Ecto neural progenitor cell (in vitro differentiated cells): ENCODE measurements around the gene HS6ST3.

Experiments
- DNase-seq: peaks from one replicate; pipeline ENCODE4 v3.0.0-alpha.2; 2018; ENCODE audit warnings: low spot score

Gene HS6ST3

GRCh38 chr13:96792736-96793403 lies 703.0 kb downstream of the HS6ST3 start:
- DNase-seq, result no peak

- DNase-seq, result no peak
Measured at GRCh38 chr13:96793404-96793755, 703.5 kb downstream of the HS6ST3 start.

GRCh38 chr13:96794669-96795068 lies 704.8 kb downstream of the HS6ST3 start:
- no peak for DNase-seq

GRCh38 chr13:96795670-96796069 lies 705.8 kb downstream of the HS6ST3 start:
- no peak for DNase-seq

- DNase-seq, result no peak
Measured at GRCh38 chr13:96796091-96796633, 706.3 kb downstream of the HS6ST3 start.

GRCh38 chr13:96797136-96797535 lies 707.2 kb downstream of the HS6ST3 start:
- no peak for DNase-seq

- no peak for DNase-seq
Measured at GRCh38 chr13:96803456-96804100, 713.7 kb downstream of the HS6ST3 start.

- no peak for DNase-seq
Measured at GRCh38 chr13:96804174-96804573, 714.3 kb downstream of the HS6ST3 start.

- no peak for DNase-seq
Measured at GRCh38 chr13:96806746-96807145, 716.8 kb downstream of the HS6ST3 start.

- no peak for DNase-seq
Measured at GRCh38 chr13:96809366-96810096, 719.6 kb downstream of the HS6ST3 start.

- no peak for DNase-seq
Measured at GRCh38 chr13:96810104-96810503, 720.2 kb downstream of the HS6ST3 start.

GRCh38 chr13:96811049-96811448 lies 721.1 kb downstream of the HS6ST3 start:
- DNase-seq, result no peak

GRCh38 chr13:96816261-96816660 lies 726.4 kb downstream of the HS6ST3 start:
- DNase-seq, result no peak

GRCh38 chr13:96816874-96817273 lies 727.0 kb downstream of the HS6ST3 start:
- DNase-seq, result no peak

GRCh38 chr13:96817336-96817941 lies 727.5 kb downstream of the HS6ST3 start:
- DNase-seq, result no peak

GRCh38 chr13:96819375-96819774 lies 729.5 kb downstream of the HS6ST3 start:
- no peak for DNase-seq

- DNase-seq, result no peak
Measured at GRCh38 chr13:96821381-96821780, 731.5 kb downstream of the HS6ST3 start.

- no peak for DNase-seq
Measured at GRCh38 chr13:96821971-96822370, 732.1 kb downstream of the HS6ST3 start.

- peak; percentile 58 for DNase-seq
Measured at GRCh38 chr13:96822895-96823294, 733.0 kb downstream of the HS6ST3 start.

GRCh38 chr13:96824140-96824539 lies 734.2 kb downstream of the HS6ST3 start:
- DNase-seq, result no peak

- DNase-seq, result no peak
Measured at GRCh38 chr13:96825653-96826052, 735.7 kb downstream of the HS6ST3 start.

GRCh38 chr13:96834626-96835025 lies 744.7 kb downstream of the HS6ST3 start:
- no peak for DNase-seq

- DNase-seq, result no peak
Measured at GRCh38 chr13:96835546-96835945, 745.6 kb downstream of the HS6ST3 start.
